ENCODE data around the gene SLC2A6.

The SLC2A6 gene

GRCh38 chr9:133478851-133479711 is at the start of gene SLC2A6:
TSS of gene SLC2A6 (minus strand) at chr9:133479099. CDS start at chr9:133479059, 40 bp downstream.
- peak within 1 kb of the TSS; percentile 90 to 97 for H3K4me3 Mint-ChIP-seq
- peaks cover 19 to 45% of the 10 kb centered on the region in 2 donors for H3K4me1 Mint-ChIP-seq
- peak; percentile 96 for ATAC-seq (replicated peaks)

GRCh38 chr9:133528001-133528875 is 49.3 kb upstream of the SLC2A6 start:
- H3K9me3 Mint-ChIP-seq: no peaks in the 10 kb centered on the region
- H3K27me3 Mint-ChIP-seq: peaks cover 51 to 77% of the 10 kb centered on the region in 2 donors
- H3K27ac Mint-ChIP-seq: no peak overlapping the region
- ATAC-seq (replicated peaks) (no peak), DNase-seq (no peak)
- peaks cover 9% of the 10 kb centered on the region in 2 donors for H3K4me1 Mint-ChIP-seq
- H3K36me3 Mint-ChIP-seq: no peaks in the 10 kb centered on the region
- no peak overlapping the region for H3K4me3 Mint-ChIP-seq

More at GRCh38 chr9:133478851-133479711, at the start of gene SLC2A6:
- H3K27ac Mint-ChIP-seq: peak within 1 kb of the TSS; percentile 95
- H3K27me3 Mint-ChIP-seq: peaks cover 3 to 5% of the 10 kb centered on the region in 2 donors
- no peaks in the 10 kb centered on the region for H3K9me3 Mint-ChIP-seq
- peaks cover 3 to 19% of the 10 kb centered on the region in 2 donors for H3K36me3 Mint-ChIP-seq
- peak; percentile 84 for DNase-seq

- no peaks in the 10 kb centered on the region for H3K9me3 Mint-ChIP-seq
- H3K36me3 Mint-ChIP-seq: no peaks in the 10 kb centered on the region
- no peak for DNase-seq
- peaks cover 43 to 72% of the 10 kb centered on the region in 2 donors for H3K27me3 Mint-ChIP-seq
- H3K4me1 Mint-ChIP-seq: peaks cover 1 to 2% of the 10 kb centered on the region in 2 donors
- H3K27ac Mint-ChIP-seq: no peak overlapping the region
- ATAC-seq (replicated peaks): no peak
- no peak overlapping the region for H3K4me3 Mint-ChIP-seq
These were observed 48.6 kb upstream of the SLC2A6 start for GRCh38 chr9:133527444-133527920.

GRCh38 chr9:133526721-133527321 is 47.9 kb upstream of the SLC2A6 start:
- DNase-seq: no peak
- ATAC-seq (replicated peaks): no peak
- Mint-ChIP-seq H3K27ac (no peak overlapping the region), H3K36me3 (no peaks in the 10 kb centered on the region), H3K9me3 (no peaks in the 10 kb centered on the region), H3K27me3 (peaks cover 37 to 66% of the 10 kb centered on the region in 2 donors), H3K4me3 (no peak overlapping the region), H3K4me1 (no peaks in the 10 kb centered on the region)

GRCh38 chr9:133525677-133526076 is 46.8 kb upstream of the SLC2A6 start:
- ATAC-seq (replicated peaks) (no peak), DNase-seq (no peak)
- Mint-ChIP-seq H3K4me1 (no peaks in the 10 kb centered on the region), H3K9me3 (no peaks in the 10 kb centered on the region), H3K4me3 (no peak overlapping the region), H3K36me3 (no peaks in the 10 kb centered on the region), H3K27me3 (peaks cover 33 to 55% of the 10 kb centered on the region in 2 donors), H3K27ac (peak overlapping the region; percentile 31)

- H3K27ac Mint-ChIP-seq: peak within 1 kb of the TSS; percentile 31
- ATAC-seq (replicated peaks) (peak in 1 of 2 donors; percentile 14), DNase-seq (no peak)
- H3K4me1 Mint-ChIP-seq: no peaks in the 10 kb centered on the region
- H3K4me3 Mint-ChIP-seq: no peak within 1 kb of the TSS
- H3K9me3 Mint-ChIP-seq: no peaks in the 10 kb centered on the region
- peaks cover 29 to 52% of the 10 kb centered on the region in 2 donors for H3K27me3 Mint-ChIP-seq
- H3K36me3 Mint-ChIP-seq: no peaks in the 10 kb centered on the region
These were observed 45.9 kb upstream of the SLC2A6 start, which contains the start of gene MYMK for GRCh38 chr9:133524679-133525228. TSS of gene MYMK (minus strand) at chr9:133524959. CDS start at chr9:133524844, 115 bp downstream.

GRCh38 chr9:133524146-133524545 is 45.2 kb upstream of the SLC2A6 start:
- Mint-ChIP-seq H3K36me3 (no peaks in the 10 kb centered on the region), H3K4me3 (no peak overlapping the region), H3K4me1 (no peaks in the 10 kb centered on the region), H3K27me3 (peaks cover 25 to 47% of the 10 kb centered on the region in 2 donors), H3K9me3 (no peaks in the 10 kb centered on the region), H3K27ac (no peak overlapping the region)
- ATAC-seq (replicated peaks): no peak
- no peak for DNase-seq

GRCh38 chr9:133523106-133523505 is 44.2 kb upstream of the SLC2A6 start:
- H3K36me3 Mint-ChIP-seq: no peaks in the 10 kb centered on the region
- peaks cover 23 to 47% of the 10 kb centered on the region in 2 donors for H3K27me3 Mint-ChIP-seq
- no peaks in the 10 kb centered on the region for H3K4me1 Mint-ChIP-seq
- no peak for DNase-seq
- H3K4me3 Mint-ChIP-seq: no peak overlapping the region
- no peaks in the 10 kb centered on the region for H3K9me3 Mint-ChIP-seq
- no peak for ATAC-seq (replicated peaks)
- H3K27ac Mint-ChIP-seq: no peak overlapping the region

- no peaks in the 10 kb centered on the region for H3K4me1 Mint-ChIP-seq
- H3K9me3 Mint-ChIP-seq: no peaks in the 10 kb centered on the region
- H3K27me3 Mint-ChIP-seq: peaks cover 19 to 41% of the 10 kb centered on the region in 2 donors
- no peak overlapping the region for H3K27ac Mint-ChIP-seq
- H3K4me3 Mint-ChIP-seq: no peak overlapping the region
- DNase-seq (no peak), ATAC-seq (replicated peaks) (no peak)
- no peaks in the 10 kb centered on the region for H3K36me3 Mint-ChIP-seq
These were observed 43.4 kb upstream of the SLC2A6 start for GRCh38 chr9:133522073-133522910.

GRCh38 chr9:133521122-133522072 is 42.5 kb upstream of the SLC2A6 start:
- no peaks in the 10 kb centered on the region for H3K36me3 Mint-ChIP-seq
- ATAC-seq (replicated peaks) (no peak), DNase-seq (no peak)
- H3K27ac Mint-ChIP-seq: no peak overlapping the region
- no peak overlapping the region for H3K4me3 Mint-ChIP-seq
- H3K4me1 Mint-ChIP-seq: no peaks in the 10 kb centered on the region
- H3K9me3 Mint-ChIP-seq: no peaks in the 10 kb centered on the region
- peaks cover 11 to 32% of the 10 kb centered on the region in 2 donors for H3K27me3 Mint-ChIP-seq

GRCh38 chr9:133520121-133520835 is 41.4 kb upstream of the SLC2A6 start:
- Mint-ChIP-seq H3K27ac (no peak overlapping the region), H3K9me3 (no peaks in the 10 kb centered on the region), H3K27me3 (peaks cover 9 to 29% of the 10 kb centered on the region in 2 donors), H3K4me1 (no peaks in the 10 kb centered on the region), H3K4me3 (no peak overlapping the region), H3K36me3 (no peaks in the 10 kb centered on the region)
- ATAC-seq (replicated peaks) (no peak), DNase-seq (no peak)

GRCh38 chr9:133519693-133520092 is 40.8 kb upstream of the SLC2A6 start:
- no peaks in the 10 kb centered on the region for H3K4me1 Mint-ChIP-seq
- H3K27ac Mint-ChIP-seq: no peak overlapping the region
- no peak for DNase-seq
- peaks cover 9 to 29% of the 10 kb centered on the region in 2 donors for H3K27me3 Mint-ChIP-seq
- no peak overlapping the region for H3K4me3 Mint-ChIP-seq
- ATAC-seq (replicated peaks): no peak
- H3K9me3 Mint-ChIP-seq: no peaks in the 10 kb centered on the region
- no peaks in the 10 kb centered on the region for H3K36me3 Mint-ChIP-seq

All from stimulated activated naive B cell treated with anti-CD40 and anti-IgM and Interleukin-4, amounts not matched to agents 10 μg/mL and 1 μg/mL and 100 μg/mL, for 72 hours (primary cell).